ENCODE data around the gene TDRD9.

The TDRD9 gene

DNA sequence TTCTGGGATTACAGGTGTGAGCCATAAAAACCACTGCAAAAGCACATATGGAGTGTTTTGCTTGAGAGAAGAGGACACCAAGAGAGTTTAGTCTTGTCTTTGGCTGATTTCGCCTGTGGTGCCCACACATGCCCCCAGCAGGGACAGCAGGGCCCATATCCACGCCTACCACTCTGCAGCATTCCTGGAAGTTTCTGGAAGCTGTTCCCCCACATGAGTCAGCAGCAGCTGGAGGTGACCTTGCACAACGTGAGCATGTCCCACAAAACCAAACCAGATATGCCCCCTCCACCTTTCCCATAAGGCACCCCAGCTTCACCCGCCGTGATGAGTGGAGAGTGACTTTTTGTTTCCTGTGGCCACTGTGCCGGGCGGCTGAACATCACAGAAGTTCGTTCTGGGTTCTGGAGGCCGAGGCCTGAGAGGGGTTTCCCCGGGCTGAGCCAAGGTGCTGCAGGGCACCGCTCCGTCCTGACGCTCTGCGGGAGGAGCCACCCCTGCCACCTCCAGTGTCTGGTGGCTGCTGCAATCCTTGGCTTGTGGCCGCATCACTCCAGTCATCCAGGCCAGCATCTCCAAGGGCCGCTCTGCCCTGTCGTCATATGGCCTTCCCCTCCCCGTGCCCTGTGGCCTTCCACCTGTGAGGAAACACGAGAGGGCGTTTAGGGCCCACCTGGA lies 162.0 kb downstream of the TDRD9 start:
- TF ChIP-seq, protein P1, sequence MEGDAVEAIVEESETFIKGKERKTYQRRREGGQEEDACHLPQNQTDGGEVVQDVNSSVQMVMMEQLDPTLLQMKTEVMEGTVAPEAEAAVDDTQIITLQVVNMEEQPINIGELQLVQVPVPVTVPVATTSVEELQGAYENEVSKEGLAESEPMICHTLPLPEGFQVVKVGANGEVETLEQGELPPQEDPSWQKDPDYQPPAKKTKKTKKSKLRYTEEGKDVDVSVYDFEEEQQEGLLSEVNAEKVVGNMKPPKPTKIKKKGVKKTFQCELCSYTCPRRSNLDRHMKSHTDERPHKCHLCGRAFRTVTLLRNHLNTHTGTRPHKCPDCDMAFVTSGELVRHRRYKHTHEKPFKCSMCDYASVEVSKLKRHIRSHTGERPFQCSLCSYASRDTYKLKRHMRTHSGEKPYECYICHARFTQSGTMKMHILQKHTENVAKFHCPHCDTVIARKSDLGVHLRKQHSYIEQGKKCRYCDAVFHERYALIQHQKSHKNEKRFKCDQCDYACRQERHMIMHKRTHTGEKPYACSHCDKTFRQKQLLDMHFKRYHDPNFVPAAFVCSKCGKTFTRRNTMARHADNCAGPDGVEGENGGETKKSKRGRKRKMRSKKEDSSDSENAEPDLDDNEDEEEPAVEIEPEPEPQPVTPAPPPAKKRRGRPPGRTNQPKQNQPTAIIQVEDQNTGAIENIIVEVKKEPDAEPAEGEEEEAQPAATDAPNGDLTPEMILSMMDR (IDR thresholded peaks at IDR 0.05; ENCODE audit: low read depth, low read length) = no peak
- H3K4me3 ChIP-seq (ENCODE audit: low read depth, low read length) = no peak overlapping the region
- in situ Hi-C loops (cut with HindIII; ENCODE audit: low sequenced_read_pairs) = no loop called here
- DNase-seq (ENCODE audit: low read depth, low spot score) = no peak

DNA sequence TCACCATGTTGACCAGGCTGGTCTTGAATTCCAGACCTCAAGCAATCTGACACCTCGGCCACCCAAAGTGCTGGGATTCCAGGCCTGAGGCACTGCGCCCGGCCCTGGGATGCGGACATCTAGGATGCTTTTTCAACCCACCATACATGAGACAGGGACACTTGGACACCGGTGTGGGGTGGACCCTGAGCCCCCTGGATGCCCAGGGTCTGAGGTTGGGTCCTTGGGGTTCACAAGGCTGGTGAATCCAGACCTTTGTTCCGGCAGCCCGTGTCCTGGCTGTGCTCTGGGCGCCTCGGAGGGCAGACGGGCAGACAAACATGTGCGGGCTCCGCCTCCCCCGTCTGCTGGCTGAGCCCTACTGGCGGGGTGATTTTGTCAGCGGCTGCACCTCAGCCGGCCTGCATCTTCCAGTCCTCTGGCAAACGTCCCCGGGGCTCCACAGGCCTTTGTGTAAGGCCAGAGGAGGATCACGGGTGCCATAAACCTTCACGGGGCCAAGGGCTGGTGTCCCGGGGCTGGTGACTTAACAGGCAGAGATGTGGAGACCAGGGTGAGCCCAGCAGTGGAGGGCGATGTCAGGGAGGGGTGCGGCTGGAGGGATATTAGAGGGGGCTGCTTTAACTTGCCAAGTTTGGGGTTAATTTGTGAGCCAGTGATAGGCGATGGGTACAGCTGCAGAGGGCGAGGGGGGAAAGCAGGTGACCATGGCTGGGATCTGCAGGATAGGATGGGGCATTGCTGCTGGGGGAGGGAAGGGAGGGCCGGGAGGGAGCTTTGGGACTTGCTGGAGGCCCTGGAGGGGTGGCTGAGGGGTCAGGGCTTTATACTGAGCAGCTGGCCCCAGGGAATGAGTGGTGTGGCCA lies 163.0 kb downstream of the TDRD9 start:
- TF ChIP-seq, protein P1 (IDR thresholded peaks at IDR 0.05; ENCODE audit: low read depth, low read length) = no peak
- in situ Hi-C loops (cut with HindIII; ENCODE audit: low sequenced_read_pairs) = no loop called here
- DNase-seq (ENCODE audit: low read depth, low spot score) = no peak
- H3K4me3 ChIP-seq (ENCODE audit: low read depth, low read length) = no peak overlapping the region

DNA sequence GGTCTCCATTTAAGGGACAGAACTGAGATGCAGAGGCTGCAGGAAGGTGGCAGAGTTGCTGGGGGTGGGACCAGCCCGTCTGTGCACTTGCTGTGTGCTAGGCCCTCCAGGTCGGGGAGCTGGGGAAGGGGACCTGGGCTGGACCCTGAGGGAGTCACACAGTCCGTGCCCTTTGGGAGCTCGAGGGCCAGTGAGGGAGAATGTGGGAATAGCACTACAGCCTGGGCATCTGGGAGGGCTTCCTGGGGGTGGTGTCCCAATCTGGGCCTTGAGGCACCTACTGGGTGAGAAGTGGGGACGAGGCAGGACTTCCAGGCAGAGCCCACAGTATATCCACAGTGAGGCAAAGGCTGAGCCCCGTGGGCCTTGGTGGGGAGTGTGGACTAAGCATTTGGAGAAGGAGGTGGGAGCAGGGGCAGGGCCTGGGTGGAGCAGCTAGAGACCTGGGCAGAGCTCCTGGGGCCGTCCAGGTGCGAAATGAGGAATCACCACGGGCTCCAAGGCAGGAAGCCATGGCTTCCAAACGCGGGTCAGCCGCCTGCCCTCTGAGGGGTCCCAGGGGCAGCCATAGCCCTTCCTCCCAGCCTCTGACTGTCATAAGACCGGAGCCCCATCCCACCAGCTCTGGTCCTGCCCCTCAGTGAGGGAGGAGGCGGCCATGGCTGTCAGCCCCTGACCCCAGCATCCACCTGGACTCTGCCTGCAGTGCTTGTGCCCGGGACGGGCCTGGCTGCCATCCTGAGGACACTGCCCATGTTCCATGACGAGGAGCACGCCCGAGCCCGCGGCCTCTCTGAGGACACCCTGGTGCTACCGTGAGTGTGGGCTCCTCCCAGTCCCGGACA lies 163.9 kb downstream of the TDRD9 start:
- TF ChIP-seq, protein P1 (IDR thresholded peaks at IDR 0.05; ENCODE audit: low read depth, low read length) = no peak
- in situ Hi-C loops (cut with HindIII; ENCODE audit: low sequenced_read_pairs) = no loop called here
- DNase-seq (ENCODE audit: low read depth, low spot score) = no peak

DNA sequence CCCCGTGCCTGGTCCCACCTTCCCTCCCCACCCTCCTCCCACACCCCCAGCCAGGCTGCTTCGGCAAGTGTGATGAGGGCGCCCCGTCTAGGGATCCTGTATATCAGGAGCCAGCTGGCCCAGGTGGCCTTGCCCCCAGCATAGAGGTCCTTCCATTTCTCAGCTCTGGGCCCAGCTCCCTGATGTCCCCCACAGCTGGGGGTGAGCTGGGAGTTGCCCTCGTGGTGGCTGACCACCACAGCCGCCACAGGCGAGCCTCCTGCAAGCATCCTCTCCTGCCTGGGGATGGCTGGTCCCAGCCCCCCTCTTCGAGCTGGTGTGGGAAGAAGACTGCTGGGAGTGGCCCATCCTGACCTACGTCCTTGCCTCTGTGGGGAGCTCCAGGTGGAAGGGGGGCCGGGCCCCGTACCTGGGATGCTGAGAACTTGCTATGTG lies 164.7 kb downstream of the TDRD9 start:
- H3K4me3 ChIP-seq (ENCODE audit: low read depth, low read length) = no peak overlapping the region
- no peak for DNase-seq (ENCODE audit: low read depth, low spot score)
- TF ChIP-seq, protein P1 (IDR thresholded peaks at IDR 0.05; ENCODE audit: low read depth, low read length) = no peak
- in situ Hi-C loops (cut with HindIII; ENCODE audit: low sequenced_read_pairs) = no loop called here

More for the DNA sequence above, 163.9 kb downstream of the TDRD9 start:
- no peak overlapping the region for H3K4me3 ChIP-seq (ENCODE audit: low read depth, low read length)

DNA sequence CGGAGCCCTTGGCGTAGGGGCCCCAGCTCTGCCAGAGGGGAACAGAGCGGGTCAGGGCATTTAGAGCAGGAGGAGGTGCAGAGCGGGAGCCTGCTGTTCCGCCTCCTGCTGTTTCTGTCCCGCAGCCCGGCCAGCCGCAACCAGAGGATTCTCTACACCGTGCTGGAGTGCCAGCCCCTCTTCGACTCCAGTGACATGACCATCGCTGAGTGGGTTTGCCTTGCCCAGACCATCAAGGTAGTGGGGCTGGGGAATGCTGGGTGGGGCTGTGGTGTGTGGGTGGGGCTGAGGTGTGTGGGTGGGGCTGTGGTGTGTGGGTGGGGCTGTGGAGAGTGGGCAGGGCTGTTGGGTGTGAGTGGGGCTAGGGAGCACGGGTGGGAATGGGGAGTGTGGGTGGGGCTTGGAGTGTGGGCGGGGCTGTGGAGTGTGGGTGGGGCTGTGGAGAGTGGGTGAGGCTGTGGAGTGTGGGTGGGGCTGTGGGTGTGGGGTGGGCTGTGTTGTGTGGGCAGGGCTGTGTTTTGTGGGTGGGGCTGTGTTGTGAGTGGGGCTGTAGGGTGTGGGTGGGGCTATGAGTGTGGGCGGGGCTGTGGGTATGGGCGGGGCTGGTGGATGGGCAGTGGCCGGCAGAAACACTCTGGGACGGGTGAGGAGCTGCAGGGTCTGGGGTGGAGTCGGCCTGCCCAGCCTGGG lies 165.3 kb downstream of the TDRD9 start:
- TF ChIP-seq, protein P1 (IDR thresholded peaks at IDR 0.05; ENCODE audit: low read depth, low read length) = no peak
- in situ Hi-C loops (cut with HindIII; ENCODE audit: low sequenced_read_pairs) = no loop called here
- H3K4me3 ChIP-seq (ENCODE audit: low read depth, low read length) = no peak overlapping the region
- no peak for DNase-seq (ENCODE audit: low read depth, low spot score)
